ENCODE measurements around the gene SFTPB.

Gene SFTPB

GRCh38 chr2:85702800-85703199 lies 34.8 kb upstream of the SFTPB start:
- DNase-seq, result no peak

GRCh38 chr2:85702172-85702571 lies 34.2 kb upstream of the SFTPB start:
- DNase-seq, result no peak

- no peak for DNase-seq
Observed at GRCh38 chr2:85699325-85699724, 31.3 kb upstream of the SFTPB start.

DNA sequence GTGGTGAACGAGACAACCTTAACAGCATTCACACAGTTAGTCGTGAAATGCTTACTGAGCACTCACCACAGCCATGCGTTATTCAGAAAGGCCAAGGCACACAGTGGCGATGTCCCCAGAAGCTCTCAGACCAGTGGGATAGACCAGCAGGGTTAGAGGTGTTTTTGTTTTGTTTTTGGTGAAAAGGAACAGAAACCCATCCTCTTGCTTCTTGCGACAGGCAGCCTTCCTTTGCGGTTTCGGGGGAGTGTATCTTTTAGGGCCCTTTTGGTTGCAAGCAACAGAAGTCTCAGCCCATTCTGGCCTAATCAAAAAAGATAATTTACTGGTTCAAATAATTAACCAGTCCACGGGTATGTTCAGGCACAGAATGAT lies 30.9 kb upstream of the SFTPB start:
- DNase-seq, result no peak

DNA sequence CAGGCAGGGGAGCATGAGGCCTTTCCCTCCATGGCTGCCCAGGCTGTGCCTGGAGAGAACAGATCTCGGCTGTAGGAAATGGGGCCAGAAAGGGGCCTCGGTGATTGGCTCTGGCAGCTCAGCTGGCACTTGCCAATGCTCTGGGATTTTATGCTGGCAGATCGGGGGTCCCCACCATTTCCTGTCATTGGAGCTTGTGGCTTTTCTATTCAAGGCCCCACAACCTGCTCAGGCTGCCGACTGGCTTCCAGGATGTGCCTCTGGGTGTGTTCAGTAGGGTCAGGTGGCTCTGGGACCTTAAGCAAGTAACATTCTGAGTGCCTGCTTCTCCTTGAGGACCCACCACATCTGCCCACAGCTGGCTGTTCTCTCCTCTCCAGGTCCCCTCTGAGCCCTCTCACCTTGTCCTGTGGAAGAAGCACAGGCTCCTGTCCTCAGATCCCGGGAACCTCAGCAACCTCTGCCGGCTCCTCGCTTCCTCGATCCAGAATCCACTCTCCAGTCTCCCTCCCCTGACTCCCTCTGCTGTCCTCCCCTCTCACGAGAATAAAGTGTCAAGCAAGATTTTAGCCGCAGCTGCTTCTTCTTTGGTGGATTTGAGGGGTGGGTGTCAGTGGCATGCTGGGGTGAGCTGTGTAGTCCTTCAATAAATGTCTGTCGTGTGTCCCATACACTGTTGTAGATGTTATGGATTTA lies 30.3 kb upstream of the SFTPB start:
- no peak for DNase-seq

- DNase-seq, result no peak
Observed at GRCh38 chr2:85697716-85698115, 29.7 kb upstream of the SFTPB start.

DNA sequence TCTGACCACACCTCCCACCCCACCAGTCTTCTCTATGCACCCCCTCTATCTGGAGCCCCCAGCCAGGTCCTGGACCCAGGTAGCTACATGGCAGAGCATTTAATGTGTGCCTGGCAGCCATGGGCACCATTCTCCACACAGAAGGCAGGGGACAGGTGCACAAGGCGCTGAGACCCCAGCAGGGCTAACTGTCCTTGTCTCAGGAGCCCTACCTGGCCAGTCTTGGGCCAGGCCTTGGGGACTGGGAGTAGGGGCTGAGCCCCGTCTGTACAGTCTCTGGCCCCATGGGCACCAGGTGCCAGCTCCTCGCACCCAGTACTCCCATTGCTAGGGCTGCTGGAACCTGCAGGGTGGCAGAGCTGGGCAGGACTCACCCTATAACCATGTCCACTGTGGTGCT lies 29.1 kb upstream of the SFTPB start:
- DNase-seq, result no peak

GRCh38 chr2:85695691-85696668 lies 28.0 kb upstream of the SFTPB start:
- no peak for DNase-seq

- no peak for DNase-seq
Observed at GRCh38 chr2:85695121-85695520, 27.1 kb upstream of the SFTPB start.

GRCh38 chr2:85694052-85695025 lies 26.3 kb upstream of the SFTPB start, which contains the start of gene GNLY:
Gene GNLY, plus strand, starts transcription at chr2:85694358. Its CDS starts 61 bp downstream, at chr2:85694419.
- DNase-seq, result no peak

DNA sequence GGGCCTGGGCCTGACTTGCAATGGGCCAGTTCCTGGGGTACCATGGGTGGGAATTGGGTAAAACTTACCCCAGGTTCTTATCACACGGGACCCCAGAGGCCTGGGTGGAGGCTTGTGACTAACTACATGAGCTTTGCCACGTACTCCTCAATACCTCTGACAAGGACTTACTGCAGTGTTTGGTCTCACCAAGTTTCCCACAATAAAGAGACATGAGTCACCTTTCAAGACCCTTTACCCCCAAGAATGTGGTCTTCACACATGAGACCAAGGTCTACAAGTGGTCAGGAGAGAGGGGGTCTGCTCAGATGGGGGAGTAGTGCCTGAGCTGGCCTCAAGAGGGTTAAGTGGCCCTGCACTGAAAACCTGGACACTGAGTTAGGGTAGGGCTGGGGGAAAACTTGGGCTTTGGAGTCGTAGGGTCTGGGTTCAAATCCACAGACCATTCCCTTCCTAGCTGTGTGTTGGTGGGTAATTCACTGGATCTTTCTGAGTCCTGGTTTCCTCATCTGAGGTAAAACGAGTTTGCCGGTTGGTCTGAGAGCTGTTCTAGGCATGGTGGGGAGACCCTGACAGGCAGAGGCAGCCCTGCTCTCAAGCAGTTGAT lies 24.1 kb upstream of the SFTPB start:
- no peak for DNase-seq

- no peak for DNase-seq
Observed at GRCh38 chr2:85690932-85691331, 22.9 kb upstream of the SFTPB start.

DNA sequence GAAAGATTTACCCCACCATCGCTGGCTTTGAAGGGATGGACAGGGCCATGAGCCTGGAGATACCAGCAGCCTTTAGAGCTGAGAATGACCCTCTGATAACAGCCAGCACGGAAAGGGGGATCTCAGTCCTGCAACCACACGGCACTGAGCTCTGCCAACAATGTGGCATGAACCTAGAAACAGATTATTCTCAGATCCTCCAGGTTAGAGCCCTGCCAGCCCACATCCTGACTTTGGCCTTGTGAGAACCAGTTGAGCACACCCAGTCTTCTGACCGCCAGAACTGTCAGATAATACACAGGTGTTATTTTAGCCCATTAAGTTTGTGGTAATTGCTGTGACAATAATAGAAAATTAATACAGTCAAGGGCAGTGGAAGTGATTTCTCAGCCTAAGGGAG lies 16.8 kb upstream of the SFTPB start:
- DNase-seq, result no peak

DNA sequence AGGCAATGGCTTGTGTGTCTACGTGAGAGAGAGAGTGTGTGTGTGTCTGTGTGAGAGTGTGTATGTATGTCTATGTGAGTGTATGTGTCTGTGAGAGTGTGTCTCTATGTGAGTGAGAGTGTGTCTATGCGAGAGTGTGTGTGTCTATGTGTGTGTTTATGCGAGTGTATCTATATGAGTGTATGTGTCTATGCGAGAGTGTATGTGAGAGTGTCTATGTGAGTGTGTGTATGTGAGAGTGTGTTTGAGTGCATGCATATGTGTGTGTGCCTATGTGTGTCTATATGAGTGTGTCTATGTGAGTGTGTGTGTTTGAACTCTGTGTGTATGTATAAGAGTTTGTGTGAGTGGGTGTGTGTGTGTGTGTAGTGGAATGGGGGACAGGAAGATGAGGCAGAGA lies 16.4 kb upstream of the SFTPB start:
- DNase-seq, result no peak

DNA sequence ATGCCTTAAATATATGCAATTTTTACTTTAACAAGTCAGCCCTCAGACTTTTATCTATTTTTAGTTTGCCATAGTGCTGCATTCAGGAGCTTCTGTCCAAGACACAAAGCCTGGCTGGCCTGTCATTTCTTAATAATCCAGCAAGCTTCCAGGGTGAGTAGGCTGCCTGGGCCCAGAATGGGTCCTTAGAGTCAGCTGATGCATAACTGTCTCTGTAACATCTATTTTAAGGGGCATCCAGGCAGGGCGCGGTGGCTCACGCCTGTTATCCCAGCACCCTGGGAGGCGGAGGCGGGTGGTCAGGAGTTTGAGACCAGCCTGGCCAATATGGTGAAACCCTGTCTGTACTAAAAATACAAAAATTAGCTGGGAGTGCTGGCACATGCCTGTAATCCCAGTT lies 14.4 kb upstream of the SFTPB start:
- DNase-seq, result no peak

- no peak for DNase-seq
Observed at GRCh38 chr2:85681776-85682175, 13.8 kb upstream of the SFTPB start.

DNA sequence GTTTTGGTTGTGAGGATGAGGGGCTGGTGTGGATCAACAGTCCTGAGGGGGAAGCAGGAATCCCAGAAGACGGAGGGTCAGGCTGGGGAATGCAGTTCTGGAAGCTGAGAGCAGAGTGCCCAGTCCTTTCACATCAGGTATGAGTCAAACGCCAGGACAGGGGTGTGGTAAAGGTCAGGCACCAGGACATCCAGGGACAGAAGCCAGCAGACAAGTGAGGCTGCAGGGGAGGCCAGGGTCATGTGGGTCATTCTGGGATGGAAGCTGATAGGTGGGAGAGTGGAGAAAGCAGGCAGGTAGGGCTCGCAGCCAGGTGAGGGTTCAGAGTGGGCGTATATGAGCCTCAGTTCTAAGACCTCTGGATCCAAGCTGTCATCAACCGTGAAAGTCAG lies 13.4 kb upstream of the SFTPB start:
- no peak for DNase-seq

DNA sequence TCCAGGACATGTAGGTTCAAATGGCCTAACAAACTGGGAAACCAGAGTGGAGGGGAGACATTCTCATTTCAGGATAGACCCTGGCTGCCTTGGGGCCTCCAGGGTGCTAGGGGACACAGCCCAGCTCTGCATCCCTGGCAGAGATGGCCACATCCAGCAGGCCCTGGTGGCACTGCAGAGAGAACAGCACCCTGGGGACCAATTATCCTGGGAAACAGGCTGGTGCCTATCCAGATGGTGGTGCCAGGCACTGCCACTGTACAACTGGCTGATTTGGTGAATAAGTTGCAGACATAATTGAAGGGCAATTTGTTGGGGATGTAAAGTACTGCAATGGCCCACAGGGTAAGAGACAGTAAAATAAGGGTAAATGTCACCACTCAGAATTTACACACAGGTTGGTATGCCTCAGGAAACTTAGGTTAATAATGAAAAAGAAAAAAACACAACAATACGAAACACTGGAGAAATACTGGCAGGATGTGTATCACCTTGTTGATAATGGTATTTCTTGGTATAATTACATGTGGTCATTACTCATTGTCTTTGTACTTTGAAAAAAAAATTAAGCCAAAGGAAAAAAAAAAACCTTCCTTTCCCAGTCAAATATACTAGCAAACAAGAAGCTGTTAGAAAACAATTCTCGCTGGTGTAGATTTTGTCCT lies 12.8 kb upstream of the SFTPB start:
- peak in 8 of 56 donors; percentile 8 to 29 (median 18) for DNase-seq

GRCh38 chr2:85678794-85679672 lies 11.0 kb upstream of the SFTPB start:
- peak in 47 of 56 donors; percentile 10 to 85 (median 47) for DNase-seq

All from nucleus accumbens (tissue), 56 donors.